WI38 (cell line): ENCODE data around the gene BTBD9.

Source experiments
- H3K4me3 ChIP-seq: 2 replicates; pipeline ENCODE4 v1.5.1; 2011; ENCODE audit warnings: low read depth, mild to moderate bottlenecking, control low read depth, low read length
- CTCF ChIP-seq: IDR thresholded peaks from 2 replicates; pipeline ENCODE4 v1.5.1; 2012; ENCODE audit warnings: low read depth, mild to moderate bottlenecking, control low read depth, low read length

BTBD9 gene

GRCh38 chr6:38531134-38531533 lies 108.6 kb downstream of the BTBD9 start:
- no peak overlapping the region for H3K4me3 ChIP-seq
- no peak for TF ChIP-seq CTCF

- no peak overlapping the region for H3K4me3 ChIP-seq
- TF ChIP-seq CTCF, result no peak
Measured at GRCh38 chr6:38528196-38528965, 111.3 kb downstream of the BTBD9 start.

GRCh38 chr6:38527371-38527770 lies 112.4 kb downstream of the BTBD9 start:
- no peak overlapping the region for H3K4me3 ChIP-seq
- no peak for TF ChIP-seq CTCF

GRCh38 chr6:38525888-38526287 lies 113.8 kb downstream of the BTBD9 start:
- TF ChIP-seq CTCF, result no peak
- H3K4me3 ChIP-seq, result no peak overlapping the region

- H3K4me3 ChIP-seq, result no peak overlapping the region
- no peak for TF ChIP-seq CTCF
Measured at GRCh38 chr6:38524436-38525145, 115.1 kb downstream of the BTBD9 start.

GRCh38 chr6:38522322-38522721 lies 117.4 kb downstream of the BTBD9 start:
- TF ChIP-seq CTCF, result no peak
- H3K4me3 ChIP-seq, result no peak overlapping the region
